Adipose tissue (tissue), 3 donors: ENCODE data around the gene SLC9A2. TPM values are rescaled to one million over a fixed set of nuclear protein-coding genes. Genes with fewer than 3 reads are reported as not detected.

Source experiments
- H3K27ac ChIP-seq: one replicate; pipeline ENCODE4 v1.5.1; 2013; ENCODE audit warnings: low read depth, low read length
- WGBS, 3 donors: extraction: QIAGEN DNeasy Blood & Tissue Kit; methylation state at CpG; one replicate each; pipeline ENCODE4 v1.1.7; 2013; 5-methylcytosine and 5-hydroxymethylcytosine counted together
- polyA plus RNA-seq, 3 donors: library from polyadenylated mRNA; stranded (reverse); fragments of 200-250 nt; gene quantifications; one replicate each; pipeline ENCODE4 v1.2.3, GENCODE V29; 2013
- donor health status: healthy with polysubstance abuse.
- donor health status: Bipolar disorder and iron deficiency.
- donor health status: healthy.

Gene SLC9A2
- polyA plus RNA-seq, 3 donors: 0.11 to 0.59 TPM; not detected in 1

DNA sequence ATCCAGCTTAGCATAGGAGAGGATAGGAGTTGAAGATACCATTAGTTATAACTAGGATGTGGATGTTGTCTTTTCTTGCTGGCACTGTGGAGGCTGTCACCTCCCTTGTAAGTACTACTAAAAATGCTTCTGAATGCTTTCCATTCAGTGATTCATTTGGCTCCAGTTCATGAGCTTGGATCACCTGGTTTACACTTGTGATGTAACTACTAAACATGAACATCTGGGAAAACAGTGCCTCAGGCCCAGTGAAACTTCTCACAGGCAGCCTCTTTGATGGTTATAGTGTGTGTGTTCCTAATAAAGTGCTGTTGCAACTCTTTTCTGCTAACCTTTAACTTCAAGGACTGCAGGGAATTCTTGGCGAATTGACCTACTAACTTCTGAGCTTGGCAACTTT, 13.0 kb upstream of the SLC9A2 start:
- H3K27ac ChIP-seq: no peak overlapping the region
- WGBS, 3 donors: 53 to 70% (median 61%) methylated on average over 1 of the region's 1 CpG

GRCh38 chr2:102615620-102616436, 3.5 kb upstream of the SLC9A2 start:
- 20 to 22% (median 21%) methylated on average over 5 of the region's 5 CpGs for WGBS, 3 donors

GRCh38 chr2:102618452-102619413, 620 bp upstream of the SLC9A2 start:
- H3K27ac ChIP-seq: no peak overlapping the region
- WGBS, 3 donors: 2 to 4% (median 3%) methylated on average over 43 to 59 of the region's 59 CpGs

More at GRCh38 chr2:102615620-102616436, 3.5 kb upstream of the SLC9A2 start:
- H3K27ac ChIP-seq: no peak overlapping the region

- WGBS, 3 donors: 19 to 43% (median 40%) methylated on average over 11 of the region's 11 CpGs
Observed at GRCh38 chr2:102620332-102620731, 979 bp downstream of the SLC9A2 start.

GRCh38 chr2:102621630-102622029, 2.3 kb downstream of the SLC9A2 start:
- H3K27ac ChIP-seq: no peak overlapping the region
- WGBS, 3 donors: 50 to 72% (median 53%) methylated on average over 4 of the region's 4 CpGs

More at GRCh38 chr2:102620332-102620731, 979 bp downstream of the SLC9A2 start:
- H3K27ac ChIP-seq: no peak overlapping the region

DNA sequence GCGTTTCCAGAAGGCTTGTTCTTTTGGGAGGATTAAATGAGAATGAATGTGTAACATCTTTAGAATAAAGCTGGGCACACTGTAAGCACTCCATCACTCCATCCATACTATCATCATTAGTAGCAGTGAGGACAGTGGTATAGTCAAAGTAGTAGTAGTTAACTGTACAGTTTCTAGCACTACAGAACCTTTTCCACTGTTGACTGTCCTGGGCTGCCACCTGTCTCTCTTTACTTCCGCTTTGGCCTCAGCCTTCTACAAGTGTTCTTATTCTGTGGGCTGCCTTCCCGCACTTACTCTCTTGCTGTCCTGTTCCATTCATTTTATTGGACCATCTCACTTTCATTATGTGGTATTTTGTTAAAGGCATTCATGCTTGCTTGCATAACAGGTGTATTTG, 3.3 kb downstream of the SLC9A2 start:
- no peak overlapping the region for H3K27ac ChIP-seq
- 77 to 85% (median 78%) methylated on average over 3 of the region's 3 CpGs for WGBS, 3 donors

DNA sequence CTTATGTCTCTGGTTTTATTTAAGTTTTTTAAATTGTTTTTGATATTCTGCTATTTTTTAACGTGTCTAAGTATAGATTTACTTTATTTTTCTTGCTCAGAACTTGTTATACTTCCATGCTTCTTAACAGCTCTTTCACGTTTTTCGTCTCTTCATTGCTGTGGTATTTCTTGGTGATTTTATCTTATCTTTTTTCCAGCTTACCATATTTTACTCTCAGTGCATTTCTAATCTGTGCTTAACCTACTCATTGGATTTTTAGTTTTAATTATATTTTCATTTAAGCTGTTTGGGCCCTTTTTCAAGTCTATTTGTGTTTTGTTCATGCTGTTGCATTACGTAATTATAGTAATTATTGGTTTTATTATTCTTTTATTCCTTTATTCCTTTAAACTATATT, 11.1 kb downstream of the SLC9A2 start:
- H3K27ac ChIP-seq: no peak overlapping the region
- 63 to 73% (median 68%) methylated on average over 4 of the region's 4 CpGs for WGBS, 3 donors

GRCh38 chr2:102632380-102633175, 13.2 kb downstream of the SLC9A2 start:
- H3K27ac ChIP-seq: no peak overlapping the region
- WGBS, 3 donors: 87 to 94% (median 90%) methylated on average over 4 of the region's 4 CpGs

GRCh38 chr2:102634831-102635241, 15.5 kb downstream of the SLC9A2 start:
- no peak overlapping the region for H3K27ac ChIP-seq
- 82 to 90% (median 89%) methylated on average over 6 of the region's 6 CpGs for WGBS, 3 donors

- 82 to 88% (median 87%) methylated on average over 7 of the region's 7 CpGs for WGBS, 3 donors
- H3K27ac ChIP-seq: no peak overlapping the region
Observed at GRCh38 chr2:102635317-102635716, 16.0 kb downstream of the SLC9A2 start.

DNA sequence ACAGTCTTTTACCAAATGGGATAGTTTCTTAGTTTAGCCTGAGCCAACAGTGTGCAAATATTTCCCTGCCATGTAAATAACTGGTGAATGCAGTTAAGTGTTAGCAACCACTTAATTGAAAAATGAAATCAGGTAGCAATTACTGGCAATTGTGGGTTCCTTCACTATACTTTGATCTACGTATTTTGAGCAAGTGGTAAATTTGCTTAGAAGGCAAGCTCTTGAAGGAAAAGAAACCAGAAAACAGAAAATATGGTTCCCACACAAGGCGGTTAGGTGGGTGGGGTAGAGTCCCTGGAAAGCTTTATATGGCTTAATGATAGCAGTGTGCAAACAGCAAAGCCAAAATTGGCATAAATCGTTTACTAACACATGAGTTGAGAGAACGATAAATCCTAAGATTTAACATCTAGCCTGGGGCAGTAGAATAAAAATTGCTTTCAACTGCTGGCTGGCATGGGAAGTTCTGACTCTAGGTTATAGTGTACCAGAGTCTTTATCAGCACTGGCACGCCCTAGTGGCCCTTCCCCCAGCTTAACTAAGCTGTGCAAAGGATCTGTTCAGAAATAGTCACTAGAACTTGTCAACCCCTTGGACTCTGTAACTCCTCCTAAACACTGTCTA, 17.0 kb downstream of the SLC9A2 start:
- no peak overlapping the region for H3K27ac ChIP-seq
- 52 to 82% (median 73%) methylated on average over 5 of the region's 5 CpGs for WGBS, 3 donors

GRCh38 chr2:102637358-102637757, 18.0 kb downstream of the SLC9A2 start:
- WGBS, 3 donors: 63 to 77% (median 66%) methylated on average over 4 of the region's 4 CpGs
- no peak overlapping the region for H3K27ac ChIP-seq

DNA sequence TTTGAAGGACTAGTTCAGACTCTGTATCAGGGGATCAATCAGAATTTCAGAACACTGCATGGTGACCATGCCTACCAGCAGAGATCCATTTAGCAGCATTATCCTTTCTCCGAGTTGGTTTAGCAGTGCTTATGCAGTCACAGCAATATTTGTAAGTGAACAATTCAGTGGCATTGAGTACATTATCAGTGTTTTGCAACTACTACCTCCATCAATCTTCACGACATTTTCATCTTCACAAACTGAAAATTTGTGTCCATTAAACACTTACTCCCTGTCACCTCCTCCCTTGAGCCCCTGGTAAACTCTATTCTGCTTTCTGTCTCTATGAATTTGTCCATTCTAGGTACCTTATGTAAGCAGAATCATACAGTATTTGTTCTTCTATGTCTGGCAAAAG, 20.1 kb downstream of the SLC9A2 start:
- no peak overlapping the region for H3K27ac ChIP-seq

DNA sequence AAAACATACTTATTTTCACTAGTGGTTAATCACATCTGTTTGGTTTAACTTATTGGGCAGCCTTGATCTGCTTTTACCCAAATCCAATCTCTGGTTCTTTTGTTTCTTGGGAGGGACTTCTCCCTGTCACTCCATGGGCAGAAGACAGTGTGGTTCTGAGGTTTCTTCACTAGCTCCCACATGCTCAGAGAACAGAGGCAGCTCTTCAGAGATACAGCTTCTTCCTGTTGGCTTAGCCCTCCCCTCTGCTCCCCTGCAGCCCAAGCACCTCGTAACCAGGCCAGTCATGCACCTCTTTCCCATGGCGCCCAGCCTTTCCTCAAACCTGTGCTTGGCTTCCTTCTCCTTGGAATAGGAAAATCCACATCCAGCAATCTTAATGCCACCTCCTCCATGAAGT, 32.8 kb downstream of the SLC9A2 start:
- 67 to 80% (median 75%) methylated on average over 2 of the region's 2 CpGs for WGBS, 3 donors
- H3K27ac ChIP-seq: no peak overlapping the region

More for the DNA sequence above, 20.1 kb downstream of the SLC9A2 start:
- 76 to 80% (median 80%) methylated on average over 2 of the region's 2 CpGs for WGBS, 3 donors

DNA sequence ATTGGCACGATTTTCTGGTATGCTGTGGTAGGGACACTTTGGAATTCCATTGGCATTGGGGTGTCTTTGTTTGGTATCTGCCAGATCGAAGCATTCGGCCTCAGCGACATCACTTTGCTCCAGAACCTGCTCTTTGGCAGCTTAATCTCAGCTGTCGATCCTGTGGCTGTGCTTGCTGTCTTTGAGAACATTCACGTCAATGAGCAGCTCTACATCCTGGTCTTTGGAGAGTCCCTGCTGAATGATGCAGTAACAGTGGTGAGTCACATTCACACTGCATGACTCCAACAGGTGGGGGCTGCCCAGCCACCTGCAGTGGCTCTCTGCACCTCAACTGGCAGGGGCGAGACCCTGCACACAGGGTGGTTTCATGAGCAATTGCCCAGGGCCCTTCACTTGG, 38.4 kb downstream of the SLC9A2 start:
- H3K27ac ChIP-seq: no peak overlapping the region
- 78 to 91% (median 90%) methylated on average over 7 of the region's 7 CpGs for whole genome bisulfite sequencing, 3 donors

GRCh38 chr2:102660070-102660469, 40.7 kb downstream of the SLC9A2 start:
- WGBS, 3 donors: 42 to 69% (median 66%) methylated on average over 2 of the region's 2 CpGs

GRCh38 chr2:102660574-102660973, 41.2 kb downstream of the SLC9A2 start:
- H3K27ac ChIP-seq: no peak overlapping the region
- 82 to 93% (median 86%) methylated on average over 6 of the region's 6 CpGs for WGBS, 3 donors

More at GRCh38 chr2:102660070-102660469, 40.7 kb downstream of the SLC9A2 start:
- no peak overlapping the region for H3K27ac ChIP-seq

DNA sequence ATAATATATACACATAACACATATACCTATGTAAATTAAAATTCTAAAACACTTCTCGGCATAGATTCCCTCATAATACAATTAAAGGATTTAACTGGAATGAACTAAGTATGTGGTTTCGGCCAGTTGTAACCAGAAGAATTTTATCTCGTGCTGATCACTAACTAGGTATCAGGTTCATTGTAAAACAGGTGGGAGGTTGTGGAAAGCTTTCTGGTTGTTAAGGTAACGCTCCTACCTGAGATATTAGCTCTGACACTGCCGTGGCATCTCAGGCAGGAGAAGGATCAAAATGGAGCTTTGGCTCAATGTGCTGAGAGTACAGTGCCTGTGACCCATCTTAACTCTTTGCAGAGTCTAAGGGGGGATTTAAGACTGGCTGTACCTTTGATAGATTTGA, 42.5 kb downstream of the SLC9A2 start:
- 44 to 78% (median 76%) methylated on average over 5 of the region's 5 CpGs for WGBS, 3 donors
- no peak overlapping the region for H3K27ac ChIP-seq
